Activated B cell treated with CpG ODN at 0.5 μM for 24 hours (primary cell): ENCODE measurements around the gene S100A7. TPM values are rescaled to one million over a fixed set of nuclear protein-coding genes. Genes with fewer than 3 reads are reported as not detected.

Experiments
- ATAC-seq: fragments of 200-7000 bp; cut with Tn5 transposase; one replicate; pipeline ENCODE4 v1.10.0; 2021; ENCODE audit warnings: low read depth, mild to moderate bottlenecking, moderate library complexity
- CTCF ChIA-PET: fragments of 350-600 bp; sonication (Branson Sonifier 250); formaldehyde crosslinking; loops from one replicate; lab custom pipeline; 2021; ENCODE audit warnings: antibody characterized with exemption; lab: Charles Lee
- POLR2A ChIA-PET: fragments of 350-600 bp; sonication (Branson Sonifier 250); formaldehyde crosslinking; loops from one replicate; lab custom pipeline; 2021; ENCODE audit warnings: antibody characterized with exemption; lab: Charles Lee
- DNase-seq: peaks from one replicate; pipeline ENCODE4 v3.0.0; 2022
- H3K27ac Mint-ChIP-seq: one replicate; pipeline ENCODE4 v1.8.0; 2020; ENCODE audit warnings: mixed read lengths
- H3K27me3 Mint-ChIP-seq: one replicate; pipeline ENCODE4 v1.8.0; 2021; ENCODE audit warnings: mixed read lengths
- H3K36me3 Mint-ChIP-seq: one replicate; pipeline ENCODE4 v1.8.0; 2021; ENCODE audit warnings: low read depth, mixed read lengths
- H3K4me1 Mint-ChIP-seq: one replicate; pipeline ENCODE4 v1.8.0; 2021; ENCODE audit warnings: mixed read lengths
- H3K4me3 Mint-ChIP-seq: one replicate; pipeline ENCODE4 v1.8.0; 2020; ENCODE audit warnings: mild to moderate bottlenecking, mixed read lengths
- H3K9me3 Mint-ChIP-seq: one replicate; pipeline ENCODE4 v1.8.0; 2020; ENCODE audit warnings: mixed read lengths
- CTCF ChIP-seq: fragments of 200-600 bp; IDR thresholded peaks from one replicate; pipeline ENCODE4 v1.8.0; 2022; ENCODE audit warnings: antibody characterized with exemption, mild to moderate bottlenecking
- intact Hi-C: fragments of 100-400 bp; cut with micrococcal nuclease; formaldehyde crosslinking; loops from one replicate; pipeline ENCODE4 v1.15.1; 2024
- total RNA-seq: library from RNA; stranded (reverse); gene quantifications from 2 replicates; pipeline ENCODE4 v1.2.3, GENCODE V29; 2022

The S100A7 gene
- total RNA-seq, 1 donor from 2014 or later, result not detected

DNA sequence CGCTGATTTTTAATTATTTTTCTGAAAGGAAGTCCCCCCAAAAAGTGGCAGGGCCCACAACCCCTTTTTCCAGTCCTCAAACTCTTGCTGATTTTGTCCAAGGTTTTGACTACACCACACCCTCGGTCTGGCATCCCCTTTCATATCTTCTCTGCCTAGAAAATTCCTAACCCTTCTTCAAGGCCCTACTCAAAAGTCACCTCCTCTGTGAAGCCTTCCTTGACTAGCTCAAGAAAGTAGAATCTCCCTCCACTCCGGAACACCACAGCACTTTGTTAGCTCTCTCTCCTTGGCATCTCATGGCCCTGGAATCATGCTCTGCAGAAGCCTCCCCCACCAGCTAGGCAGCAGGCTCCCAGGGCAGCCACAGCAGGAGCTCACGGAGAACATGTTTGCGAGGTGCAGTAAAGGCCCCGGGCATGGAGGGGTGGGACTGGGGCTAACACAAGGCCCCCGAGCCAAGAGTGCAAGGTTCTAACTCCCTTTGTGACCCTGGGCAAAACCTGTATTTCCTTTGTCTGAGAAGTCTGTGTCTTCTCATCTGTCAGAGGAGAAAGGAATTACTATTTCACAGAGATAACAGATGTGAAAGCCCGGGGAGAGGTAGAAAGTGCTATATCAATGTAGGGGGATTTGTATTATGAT lies 17.7 kb upstream of the S100A7 start:
- no peaks in the 10 kb centered on the region for H3K36me3 Mint-ChIP-seq
- no peaks in the 10 kb centered on the region for H3K9me3 Mint-ChIP-seq
- intact Hi-C loops, result no loop called here
- ATAC-seq (no peak), DNase-seq (no peak)
- H3K4me1 Mint-ChIP-seq, result no peaks in the 10 kb centered on the region
- ChIA-PET CTCF (interaction anchor here (0.6 to 1.7 kb wide), 2 partner anchors 9 to 16 kb away, joined by 4 read pairs; no protein-coding TSS in a partner anchor), POLR2A (no interaction called here)
- peaks cover 39% of the 10 kb centered on the region for H3K27me3 Mint-ChIP-seq
- H3K27ac Mint-ChIP-seq, result no peak overlapping the region
- TF ChIP-seq CTCF, result no peak
- H3K4me3 Mint-ChIP-seq, result no peak overlapping the region

DNA sequence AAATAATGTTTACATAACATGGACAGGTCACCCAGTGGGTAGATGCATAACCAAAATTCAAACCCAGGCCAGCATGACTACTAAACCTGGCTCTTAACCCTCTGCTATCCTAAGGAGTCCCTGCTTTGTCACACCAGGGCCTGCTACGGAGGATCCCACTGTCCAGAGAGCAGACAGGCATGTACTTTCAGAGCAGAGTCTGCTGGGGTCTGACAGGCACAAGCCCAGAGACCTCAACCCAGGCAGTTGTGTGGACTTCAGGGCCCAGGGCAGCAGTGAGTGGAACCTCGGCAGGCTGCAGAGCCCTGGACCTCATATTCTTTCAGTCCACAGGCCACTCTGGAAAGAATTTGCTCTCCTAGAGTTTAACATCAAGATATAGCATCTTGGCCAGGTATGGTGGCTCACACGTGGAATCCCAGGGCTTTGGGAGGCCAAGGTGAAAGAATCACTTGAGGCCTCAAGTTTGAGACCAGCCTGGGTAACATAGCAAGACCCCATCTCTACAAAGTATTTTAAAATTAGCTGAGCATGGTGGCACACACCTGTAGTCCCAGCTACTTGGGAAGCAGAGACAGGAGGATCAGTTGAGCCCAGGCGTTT lies 16.1 kb upstream of the S100A7 start:
- no peak overlapping the region for H3K4me3 Mint-ChIP-seq
- ChIA-PET CTCF (no interaction called here), POLR2A (no interaction called here)
- intact Hi-C loops, result no loop called here
- no peaks in the 10 kb centered on the region for H3K4me1 Mint-ChIP-seq
- H3K27me3 Mint-ChIP-seq, result peaks cover 33% of the 10 kb centered on the region
- H3K9me3 Mint-ChIP-seq, result peaks cover 12% of the 10 kb centered on the region
- H3K36me3 Mint-ChIP-seq, result peaks cover 2% of the 10 kb centered on the region
- ATAC-seq (no peak), DNase-seq (no peak)
- no peak overlapping the region for H3K27ac Mint-ChIP-seq
- TF ChIP-seq CTCF, result no peak

GRCh38 chr1:153475282-153475681 lies 14.8 kb upstream of the S100A7 start:
- no peak overlapping the region for H3K27ac Mint-ChIP-seq
- no peaks in the 10 kb centered on the region for H3K4me1 Mint-ChIP-seq
- intact Hi-C loops, result no loop called here
- peaks cover 2% of the 10 kb centered on the region for H3K36me3 Mint-ChIP-seq
- TF ChIP-seq CTCF, result no peak
- ChIA-PET POLR2A (no interaction called here), CTCF (no interaction called here)
- H3K9me3 Mint-ChIP-seq, result peaks cover 21% of the 10 kb centered on the region
- peaks cover 32% of the 10 kb centered on the region for H3K27me3 Mint-ChIP-seq
- DNase-seq, result no peak
- no peak overlapping the region for H3K4me3 Mint-ChIP-seq
- ATAC-seq, result no peak

GRCh38 chr1:153474347-153474746 lies 13.9 kb upstream of the S100A7 start:
- peaks cover 2% of the 10 kb centered on the region for H3K36me3 Mint-ChIP-seq
- peaks cover 32% of the 10 kb centered on the region for H3K27me3 Mint-ChIP-seq
- peaks cover 23% of the 10 kb centered on the region for H3K9me3 Mint-ChIP-seq
- H3K4me3 Mint-ChIP-seq, result no peak overlapping the region
- no peak for TF ChIP-seq CTCF
- no peak overlapping the region for H3K27ac Mint-ChIP-seq
- ChIA-PET POLR2A (no interaction called here), CTCF (no interaction called here)
- intact Hi-C loops, result no loop called here
- no peaks in the 10 kb centered on the region for H3K4me1 Mint-ChIP-seq
- DNase-seq (no peak), ATAC-seq (no peak)

DNA sequence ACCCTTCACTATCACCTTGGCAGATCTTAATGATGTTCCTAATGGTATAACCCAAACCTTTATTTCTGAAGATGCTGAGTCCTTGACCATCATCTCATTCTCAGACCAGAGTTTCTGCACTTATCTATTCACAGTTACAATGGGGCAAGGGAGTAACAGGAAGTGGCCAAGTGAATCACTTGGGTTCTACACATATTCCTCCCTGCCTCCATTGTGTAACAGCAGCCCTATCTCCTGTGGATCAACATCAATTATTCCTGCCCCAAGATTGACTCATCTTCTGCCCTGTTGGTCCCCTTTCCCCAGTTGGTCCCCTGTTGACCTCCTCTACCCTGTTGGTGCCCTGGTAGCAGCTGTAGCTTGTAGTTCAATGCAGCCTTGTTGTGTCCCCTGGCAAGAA lies 10.3 kb upstream of the S100A7 start:
- ATAC-seq (no peak), DNase-seq (no peak)
- POLR2A ChIA-PET, result no interaction called here
- CTCF ChIA-PET, result no interaction called here
- intact Hi-C loops, result no loop called here
- H3K27ac Mint-ChIP-seq, result no peak overlapping the region
- no peak for TF ChIP-seq CTCF
- no peak overlapping the region for H3K4me3 Mint-ChIP-seq
- H3K4me1 Mint-ChIP-seq, result no peaks in the 10 kb centered on the region
- peaks cover 2% of the 10 kb centered on the region for H3K36me3 Mint-ChIP-seq
- H3K27me3 Mint-ChIP-seq, result peaks cover 30% of the 10 kb centered on the region
- H3K9me3 Mint-ChIP-seq, result peaks cover 23% of the 10 kb centered on the region
